GM18951 (cell line): Measurements from ENCODE around the gene AMPD2.
"Not testable (repeated sequence)": the region's sequence is repeated elsewhere in the genome, so short reads cannot be mapped to it uniquely, and the experiment has no call there.

Source experiments
- POLR2A ChIP-seq: IDR thresholded peaks from 4 replicates; pipeline ENCODE4 v1.6.1; 2011; ENCODE audit warnings: mild to moderate bottlenecking; ENCODE audit not compliant: insufficient read length, insufficient read depth; ENCODE audit errors: extremely low read depth
- in situ Hi-C: fragments of 300-500 bp; cut with MboI; formaldehyde crosslinking; loops from one replicate; pipeline ENCODE4 v1.12.0; 2022; ENCODE audit warnings: low sequenced_read_pairs, mixed read lengths, inconsistent platforms; ENCODE audit not compliant: unreplicated experiment

Gene AMPD2

GRCh38 chr1:109654519-109654918 lies 34.9 kb downstream of the AMPD2 start:
- in situ Hi-C loops = loop anchor here (10.0 kb wide), 1 partner anchor 330 kb away; the partner anchor contains the start of gene AHCYL1
- TF ChIP-seq POLR2A = no peak

GRCh38 chr1:109655615-109656519 lies 36.2 kb downstream of the AMPD2 start, which contains the start of gene GSTM4:
TSS of gene GSTM4 (plus strand) at chr1:109656099. CDS start at chr1:109656390, 291 bp downstream.
- TF ChIP-seq POLR2A = peak; percentile 64
- in situ Hi-C loops = loop anchor here (10.0 kb wide), 1 partner anchor 329 kb away; the partner anchor contains the start of gene AHCYL1

GRCh38 chr1:109657395-109657794 lies 37.8 kb downstream of the AMPD2 start:
- no peak for TF ChIP-seq POLR2A
- in situ Hi-C loops = loop anchor here (10.0 kb wide), 1 partner anchor 327 kb away; the partner anchor contains the start of gene AHCYL1

- no peak for TF ChIP-seq POLR2A
- in situ Hi-C loops = loop anchor here (10.0 kb wide), 1 partner anchor 327 kb away; the partner anchor contains the start of gene AHCYL1
Observed at GRCh38 chr1:109657970-109658369, 38.3 kb downstream of the AMPD2 start.

DNA sequence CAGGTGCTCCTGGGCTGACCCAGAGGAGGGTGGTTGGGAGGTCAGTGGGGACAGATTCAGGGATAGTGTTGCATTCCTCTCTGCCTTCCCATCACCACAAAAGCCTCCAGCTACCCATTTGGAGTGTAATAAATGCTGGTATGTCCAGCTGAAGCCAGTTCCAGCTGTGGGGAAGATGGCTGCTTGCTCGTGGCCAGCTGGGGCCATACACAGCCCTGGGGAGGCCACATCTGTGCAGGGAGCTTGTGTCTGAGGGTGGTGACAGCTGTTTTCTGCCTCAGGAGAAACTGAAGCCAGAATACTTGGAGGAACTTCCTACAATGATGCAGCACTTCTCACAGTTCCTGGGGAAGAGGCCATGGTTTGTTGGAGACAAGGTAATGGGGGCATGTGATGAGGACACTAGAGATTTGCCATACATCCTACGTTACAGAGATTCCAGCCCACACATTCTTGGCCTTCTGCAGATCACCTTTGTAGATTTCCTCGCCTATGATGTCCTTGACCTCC lies 39.0 kb downstream of the AMPD2 start:
- in situ Hi-C loops = loop anchor here (10.0 kb wide), 1 partner anchor 326 kb away; the partner anchor contains the start of gene AHCYL1
- TF ChIP-seq POLR2A = no peak

GRCh38 chr1:109659145-109659544 lies 39.5 kb downstream of the AMPD2 start:
- no peak for TF ChIP-seq POLR2A
- in situ Hi-C loops = loop anchor here (10.0 kb wide), 1 partner anchor 326 kb away; the partner anchor contains the start of gene AHCYL1

GRCh38 chr1:109659997-109660690 lies 40.5 kb downstream of the AMPD2 start:
- in situ Hi-C loops = loop anchor here (10.0 kb wide), 1 partner anchor 325 kb away; the partner anchor contains the start of gene AHCYL1
- no peak for TF ChIP-seq POLR2A

GRCh38 chr1:109660691-109661026 lies 41.0 kb downstream of the AMPD2 start:
- in situ Hi-C loops = not testable (repeated sequence)

DNA sequence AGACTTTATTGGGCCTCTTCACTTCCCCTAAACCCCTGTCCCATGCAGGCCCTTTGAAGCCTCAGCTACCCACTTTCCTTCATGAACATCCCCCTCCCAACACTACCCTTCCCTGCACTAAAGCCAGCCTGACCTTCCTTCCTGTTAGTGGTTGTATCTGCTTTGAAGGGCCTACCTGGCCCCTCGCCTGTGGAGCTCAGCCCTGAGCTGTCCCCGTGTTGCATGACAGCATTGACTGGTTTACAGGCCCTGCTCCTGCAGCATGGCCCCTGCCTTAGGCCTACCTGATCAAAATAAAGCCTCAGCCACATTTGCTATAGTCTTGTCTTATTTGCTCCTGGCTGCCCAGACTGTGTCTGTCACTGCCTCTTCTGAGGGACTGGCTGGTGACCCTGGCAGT lies 41.8 kb downstream of the AMPD2 start:
- no peak for TF ChIP-seq POLR2A
- in situ Hi-C loops = no loop called here

DNA sequence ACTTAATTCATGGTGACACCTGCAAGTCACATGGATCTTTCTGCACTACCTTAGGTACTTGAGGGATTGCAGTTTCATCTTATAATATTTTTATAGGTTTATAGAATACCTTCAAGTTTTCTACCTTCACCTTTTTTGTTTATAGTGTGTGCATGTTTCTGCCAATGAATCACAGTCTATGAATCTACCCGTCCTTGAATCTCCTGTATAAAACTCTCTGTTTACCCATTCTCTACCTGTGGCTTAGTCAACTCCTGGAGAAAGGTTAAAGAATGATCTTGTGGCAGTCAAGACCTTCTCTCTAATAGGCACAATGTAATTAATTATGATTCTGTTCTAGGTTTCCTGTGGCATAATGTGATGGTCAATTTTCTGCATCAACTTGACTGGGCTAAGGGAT lies 45.0 kb downstream of the AMPD2 start:
- TF ChIP-seq POLR2A = no peak
- in situ Hi-C loops = no loop called here

- in situ Hi-C loops = no loop called here
- peak; percentile 15 for TF ChIP-seq POLR2A
Observed at GRCh38 chr1:109667452-109668122, 48.0 kb downstream of the AMPD2 start, which contains the start of gene GSTM2. TSS of gene GSTM2 (plus strand) at chr1:109668057. CDS start at chr1:109668116, 59 bp downstream.

- in situ Hi-C loops = no loop called here
- no peak for TF ChIP-seq POLR2A
Observed at GRCh38 chr1:109668123-109668775, 48.6 kb downstream of the AMPD2 start.

GRCh38 chr1:109669246-109669948 lies 49.8 kb downstream of the AMPD2 start:
- in situ Hi-C loops = no loop called here
- TF ChIP-seq POLR2A = no peak

- in situ Hi-C loops = not testable (repeated sequence)
Observed at GRCh38 chr1:109669949-109670302, 50.3 kb downstream of the AMPD2 start.
